ENCODE data around the gene CDH4. TPM values are rescaled to one million over a fixed set of nuclear protein-coding genes. Genes with fewer than 3 reads are reported as not detected.

Gene CDH4
- polyA plus RNA-seq, 3 donors, result 6.9 to 8.7 (median 7.9) TPM

DNA sequence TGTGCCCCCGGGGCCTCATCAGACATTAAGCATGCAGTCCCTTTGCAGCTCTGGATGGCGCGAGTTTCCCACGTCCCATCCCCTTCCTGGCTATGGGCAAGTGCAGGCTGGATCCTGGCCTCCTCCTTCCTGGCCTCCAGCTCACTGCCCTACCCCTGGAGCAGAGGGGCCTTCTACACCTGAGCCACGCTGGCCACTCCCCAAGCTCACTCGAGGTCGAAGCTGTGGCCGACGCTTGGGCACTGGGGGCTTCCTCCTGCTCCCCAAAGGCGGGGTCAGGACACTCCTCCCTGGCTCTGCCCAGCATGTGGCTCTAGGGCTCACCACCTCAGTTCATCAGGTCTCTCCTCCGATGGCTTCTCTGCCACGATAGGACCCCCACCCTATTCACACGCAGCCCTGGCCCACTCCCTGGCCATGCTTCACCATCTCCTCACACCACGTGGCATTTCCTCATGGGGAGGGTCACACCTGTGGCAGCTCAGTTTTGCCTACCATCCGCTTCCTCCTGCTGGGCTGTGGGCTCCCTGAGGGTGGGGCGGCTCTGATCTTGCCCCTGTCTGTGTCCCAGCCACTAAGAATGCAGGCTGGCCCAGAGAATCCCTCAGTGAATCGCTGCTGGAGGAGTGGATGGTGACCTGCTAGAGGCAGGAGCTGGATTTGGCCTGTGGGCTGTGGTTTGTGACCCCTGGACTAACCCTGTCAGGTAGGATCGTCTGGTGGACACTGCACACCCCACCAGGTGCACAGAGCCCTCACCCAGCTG is 532.9 kb downstream of the CDH4 start:
- no peak for DNase-seq (ENCODE audit: extremely low read depth in 1 of 11, low read depth in 9 of 11, low spot score in 4 of 11)

DNA sequence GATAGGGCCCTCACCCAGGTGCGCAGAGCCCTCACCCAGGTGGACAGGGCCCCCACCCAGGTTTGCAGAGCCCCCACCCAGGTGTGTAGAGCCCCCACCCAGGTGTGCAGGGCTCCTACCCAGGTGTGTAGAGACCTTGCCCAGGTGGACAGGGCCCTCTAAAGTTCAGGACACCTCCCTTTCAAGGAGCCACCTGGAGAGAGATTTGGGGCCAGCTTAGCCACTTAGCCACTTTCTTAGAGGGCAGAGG is 533.4 kb downstream of the CDH4 start:
- DNase-seq (ENCODE audit: extremely low read depth in 1 of 11, low read depth in 9 of 11, low spot score in 4 of 11), result no peak

DNA sequence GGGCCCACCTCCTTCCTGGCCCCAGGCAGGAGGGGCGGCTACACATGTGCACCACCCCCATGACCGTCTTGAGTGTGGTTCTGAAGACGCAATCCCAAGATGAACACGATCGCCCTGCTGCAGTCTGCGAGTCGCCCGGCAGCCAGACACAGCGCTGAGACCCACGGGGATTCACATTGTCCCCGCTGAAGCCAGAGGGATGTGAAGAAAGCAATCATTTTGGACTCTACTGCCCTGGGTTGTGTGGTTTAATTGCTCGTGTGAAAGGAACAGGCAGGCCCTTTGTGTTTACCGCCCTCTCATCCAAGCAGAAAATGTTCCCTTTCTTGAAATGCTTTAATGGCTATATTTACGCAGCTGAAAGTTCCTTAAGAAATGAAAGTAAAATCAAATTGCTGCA is 534.2 kb downstream of the CDH4 start:
- DNase-seq (ENCODE audit: extremely low read depth in 1 of 11, low read depth in 9 of 11, low spot score in 4 of 11), result no peak

DNA sequence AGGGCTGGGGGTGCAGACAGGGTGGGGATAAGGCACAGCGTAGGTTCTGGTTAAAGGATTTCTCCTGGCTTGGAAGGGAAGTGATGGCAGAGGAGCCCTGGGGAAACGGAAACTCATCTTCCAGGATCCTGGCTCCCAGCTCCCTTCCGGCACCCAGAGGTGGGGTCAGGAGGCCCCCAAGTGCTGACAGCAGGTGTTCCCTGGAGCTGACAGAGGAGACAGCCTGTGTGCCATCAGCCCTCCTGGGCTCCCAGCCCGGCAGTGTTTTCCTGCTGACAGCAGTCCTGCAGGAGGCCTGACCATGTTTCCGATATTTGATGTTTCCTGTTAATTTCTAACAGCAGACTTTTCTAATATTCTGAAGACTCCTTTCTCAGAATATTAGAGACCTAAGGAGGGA is 536.3 kb downstream of the CDH4 start:
- DNase-seq (ENCODE audit: extremely low read depth in 1 of 11, low read depth in 9 of 11, low spot score in 4 of 11), result no peak

DNA sequence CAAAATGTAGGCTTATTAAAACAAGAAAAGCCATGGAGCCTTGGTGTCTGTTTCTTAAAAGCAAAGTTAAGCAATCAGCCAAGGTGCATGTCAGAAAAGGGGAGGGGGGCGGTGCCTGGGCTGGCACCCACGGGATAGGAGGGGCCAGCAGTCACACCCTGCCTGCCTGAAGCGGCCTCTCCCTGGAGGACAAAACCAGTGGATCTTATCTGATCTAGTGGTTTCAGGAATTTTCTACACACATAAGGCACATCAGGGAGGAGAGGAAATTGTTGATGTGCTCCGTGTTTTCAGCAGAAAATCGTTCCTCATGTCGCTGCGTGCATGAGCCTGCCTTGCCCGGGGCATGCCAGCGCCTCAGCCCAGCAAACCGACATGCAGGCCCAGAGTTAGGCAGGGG is 537.3 kb downstream of the CDH4 start:
- DNase-seq (ENCODE audit: extremely low read depth in 1 of 11, low read depth in 9 of 11, low spot score in 4 of 11), result no peak

DNA sequence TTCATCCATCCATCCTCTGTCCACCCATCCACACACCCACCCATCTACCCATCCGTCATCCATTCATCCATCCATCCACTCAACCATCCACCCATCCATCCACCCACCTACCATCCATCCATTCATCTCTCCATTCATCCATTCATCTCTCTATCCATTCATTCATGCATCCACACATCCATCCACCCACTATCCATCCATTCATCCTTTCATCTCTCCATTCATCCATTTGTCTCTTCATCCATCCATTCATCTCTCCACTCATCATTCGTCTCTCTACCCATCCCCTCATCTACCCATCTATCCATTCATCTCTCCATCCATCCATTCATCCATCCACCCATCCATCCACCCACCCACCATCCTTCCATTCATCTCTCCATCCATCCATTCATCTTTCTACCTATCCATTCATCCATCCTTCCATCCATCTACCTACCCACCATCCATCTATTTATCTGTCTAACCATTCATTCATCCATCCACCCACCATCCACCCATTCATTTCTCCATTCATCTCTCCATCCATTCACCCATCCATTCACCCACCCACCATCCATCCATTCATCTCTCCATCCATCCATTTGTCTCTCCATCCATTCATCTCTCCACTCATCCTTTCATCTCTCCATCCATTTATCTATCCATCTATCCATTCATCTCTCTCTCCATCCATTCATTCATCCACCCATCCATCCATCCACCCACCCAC is 538.2 kb downstream of the CDH4 start:
- DNase-seq (ENCODE audit: extremely low read depth in 1 of 11, low read depth in 9 of 11, low spot score in 4 of 11), result no peak

DNA sequence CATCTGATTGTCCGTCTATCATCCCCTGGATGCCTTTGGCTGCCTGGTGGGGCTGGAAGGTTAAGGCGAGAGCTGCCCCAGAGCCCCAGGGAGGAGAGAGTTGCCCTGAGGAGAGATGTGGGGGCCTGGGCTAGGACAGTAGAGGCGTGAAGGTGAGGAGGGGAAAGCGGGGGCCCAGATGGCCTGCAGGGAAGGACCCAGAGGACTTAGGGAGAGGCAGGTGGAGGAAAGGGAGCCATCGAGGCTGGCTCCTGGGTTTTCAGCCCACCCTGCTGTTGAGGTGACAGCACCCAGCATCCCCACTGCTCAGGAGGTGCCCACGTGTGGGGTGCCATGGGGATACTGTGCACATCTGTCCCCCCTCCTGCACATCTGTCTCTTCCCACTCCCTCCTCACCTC is 539.9 kb downstream of the CDH4 start:
- no peak for DNase-seq (ENCODE audit: extremely low read depth in 1 of 11, low read depth in 9 of 11, low spot score in 4 of 11)

DNA sequence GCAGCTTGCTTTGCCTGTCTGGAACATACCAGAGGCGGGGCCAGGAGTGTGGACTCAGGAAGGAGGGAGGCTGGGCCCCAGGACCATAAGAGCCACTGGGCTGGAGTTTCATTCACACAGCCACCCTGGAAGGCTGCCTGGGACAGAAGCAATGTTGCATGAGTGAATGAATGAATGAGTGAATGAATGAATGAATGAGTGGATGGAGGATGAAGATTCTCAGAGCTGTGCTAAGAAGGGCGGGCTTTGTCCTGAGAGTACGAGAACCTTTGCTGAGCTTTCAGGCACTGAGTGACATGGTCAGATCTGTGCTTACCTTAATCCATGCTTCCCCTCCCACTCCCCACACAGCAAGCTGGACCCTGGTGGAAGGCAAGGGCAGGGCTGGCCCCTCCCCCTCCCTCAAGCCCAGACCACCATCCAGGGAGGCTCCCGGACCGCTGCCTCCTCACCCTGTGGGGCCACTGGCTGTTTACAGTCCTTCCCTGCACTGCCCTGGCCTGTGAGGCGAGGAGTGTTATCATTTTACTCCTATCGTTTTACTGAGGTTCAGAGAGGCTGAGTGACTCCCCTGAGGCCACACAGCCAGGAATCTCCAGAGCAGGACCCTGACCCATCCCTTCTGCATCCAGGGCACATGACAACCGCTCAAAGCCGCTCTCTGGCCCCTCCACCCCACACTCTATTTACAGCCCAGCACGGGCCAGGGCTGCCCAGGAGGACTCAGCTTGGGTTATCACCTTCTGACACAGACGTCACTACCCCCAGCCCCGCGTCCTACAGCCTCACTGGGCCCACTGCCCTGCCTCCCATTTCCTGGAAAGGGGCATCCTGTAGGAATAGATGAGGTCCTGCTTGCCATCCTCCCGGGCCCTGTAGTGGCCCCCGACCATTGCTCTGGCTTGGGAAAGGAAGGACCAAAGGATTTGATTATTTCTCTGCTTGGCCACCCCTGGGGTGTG is 543.9 kb downstream of the CDH4 start:
- DNase-seq (ENCODE audit: extremely low read depth in 1 of 11, low read depth in 9 of 11, low spot score in 4 of 11), result no peak

DNA sequence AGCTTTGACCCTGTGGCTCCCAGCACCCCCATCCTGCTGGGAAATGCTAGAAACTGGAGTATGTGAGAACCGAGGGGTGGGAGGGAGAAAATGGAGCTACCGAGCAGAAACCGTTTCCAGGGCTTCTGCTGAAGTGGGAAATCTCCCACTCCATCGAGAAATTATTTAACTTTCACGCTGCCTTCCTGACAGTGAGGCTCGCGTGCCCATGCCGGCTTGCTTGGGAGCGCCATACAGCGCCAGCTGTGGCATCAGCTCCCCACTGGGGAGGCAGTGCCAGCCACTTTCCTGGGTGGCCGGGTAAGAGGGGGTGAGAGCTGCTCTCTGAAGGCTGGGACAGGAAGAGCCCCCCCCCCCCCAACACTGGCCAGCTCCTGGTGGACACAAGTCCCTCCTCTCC is 544.7 kb downstream of the CDH4 start:
- DNase-seq (ENCODE audit: extremely low read depth in 1 of 11, low read depth in 9 of 11, low spot score in 4 of 11), result no peak

DNA sequence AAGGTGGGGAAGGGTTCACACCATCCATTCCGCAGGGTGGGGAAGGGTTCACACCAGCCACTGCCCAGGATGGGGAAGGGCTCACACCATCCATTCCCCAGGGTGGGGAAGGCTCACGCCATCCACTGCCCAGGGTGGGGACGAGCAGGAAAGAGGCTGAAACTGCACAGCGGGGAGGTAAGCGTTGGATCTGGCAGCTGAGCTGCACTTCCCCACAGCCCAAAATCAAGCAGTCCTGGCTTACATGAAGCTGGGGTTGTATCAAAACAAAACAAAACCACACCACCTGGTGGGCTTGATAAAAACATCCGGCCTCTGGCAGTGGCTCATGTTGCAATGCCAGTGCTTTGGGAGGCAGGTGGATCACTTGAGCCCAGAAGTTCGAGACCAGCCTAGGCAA is 545.1 kb downstream of the CDH4 start:
- no peak for DNase-seq (ENCODE audit: extremely low read depth in 1 of 11, low read depth in 9 of 11, low spot score in 4 of 11)

DNA sequence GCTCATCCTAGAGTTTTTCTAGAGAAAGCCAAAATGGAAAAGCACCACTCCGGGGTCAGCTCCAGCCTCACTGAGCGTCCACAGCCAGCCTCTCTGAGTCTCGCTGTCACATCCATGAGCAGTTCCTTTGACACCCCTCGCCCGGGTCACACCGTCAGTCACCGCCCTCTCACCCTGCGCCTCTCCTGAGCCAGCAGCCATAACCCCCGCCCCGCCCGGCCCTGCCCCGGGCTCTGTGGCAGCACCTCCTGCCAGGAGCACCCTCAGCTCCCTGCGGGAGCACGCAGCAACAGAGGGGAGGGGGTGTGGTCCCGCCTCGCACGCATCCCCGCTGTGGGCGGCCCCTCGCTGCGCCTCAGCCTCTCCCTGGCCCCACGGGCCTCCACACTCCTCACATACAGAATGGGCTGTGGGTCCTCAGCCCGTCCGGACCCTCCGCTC is 545.9 kb downstream of the CDH4 start:
- DNase-seq (ENCODE audit: extremely low read depth in 1 of 11, low read depth in 9 of 11, low spot score in 4 of 11), result no peak

DNA sequence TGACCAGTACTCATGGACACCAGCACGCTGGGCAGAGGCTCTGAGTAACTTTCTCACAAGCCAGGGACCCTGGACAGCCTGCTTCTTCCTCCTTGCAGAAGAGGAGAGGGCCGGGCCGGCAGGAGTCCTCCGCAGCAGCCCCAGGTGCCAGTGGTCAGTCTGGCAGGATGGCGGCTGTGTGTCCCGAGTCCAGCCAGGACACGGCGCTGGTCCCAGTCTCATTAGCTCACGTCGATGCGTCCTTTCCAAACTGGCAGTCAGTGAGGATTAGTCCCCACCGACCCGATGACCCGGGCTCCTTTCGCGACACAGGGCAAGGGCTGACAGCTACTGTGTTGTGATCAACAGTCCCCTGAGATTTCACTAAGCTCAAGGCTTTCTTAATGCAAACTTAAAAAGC is 546.6 kb downstream of the CDH4 start:
- no peak for DNase-seq (ENCODE audit: extremely low read depth in 1 of 11, low read depth in 9 of 11, low spot score in 4 of 11)

DNA sequence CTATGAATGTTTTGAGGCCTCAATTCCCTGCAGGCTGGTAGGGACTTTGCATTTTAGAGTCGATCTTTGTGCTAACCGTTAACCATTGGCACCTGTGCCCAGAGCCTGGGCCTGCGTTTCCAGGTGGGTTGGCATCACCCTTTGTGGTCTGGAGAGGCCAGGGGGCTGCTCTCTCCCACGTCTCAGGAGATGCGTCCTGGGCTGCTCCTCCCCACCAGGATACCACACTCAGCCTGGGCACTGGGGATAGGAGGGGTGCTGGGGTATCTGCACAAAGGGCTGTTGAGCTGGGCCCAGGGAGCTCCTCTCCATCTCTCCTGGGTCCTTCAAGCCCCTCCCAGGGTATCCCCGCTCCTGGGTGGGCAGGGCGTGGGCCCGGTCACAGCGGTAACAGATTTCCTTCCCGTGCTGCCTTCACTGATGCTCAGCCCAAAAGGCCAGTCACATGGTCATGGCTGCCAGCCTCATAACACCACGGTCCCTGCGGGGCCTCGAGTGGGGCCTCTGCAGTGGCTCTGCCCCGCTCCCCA is 547.4 kb downstream of the CDH4 start:
- DNase-seq (ENCODE audit: extremely low read depth in 1 of 11, low read depth in 9 of 11, low spot score in 4 of 11), result no peak

DNA sequence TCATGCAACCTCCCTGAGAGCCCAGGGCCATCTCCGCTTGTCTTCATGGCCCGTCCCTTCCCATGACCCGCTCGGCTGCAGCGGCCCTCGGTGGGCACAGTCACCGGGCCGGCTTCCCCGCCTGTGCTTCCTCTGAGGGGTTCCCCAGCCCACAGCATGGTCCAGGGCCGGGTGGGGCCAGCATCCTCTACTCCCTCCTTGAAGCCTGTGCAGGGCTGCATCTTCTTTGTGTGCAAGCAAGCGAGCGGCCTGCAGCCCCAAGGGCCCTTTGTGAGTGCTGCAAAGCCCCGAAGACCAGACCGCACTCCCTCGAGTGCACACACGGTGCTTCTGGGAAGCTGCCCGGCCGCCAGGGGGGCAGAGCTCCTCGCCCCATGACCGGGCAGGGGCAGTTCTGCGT is 547.9 kb downstream of the CDH4 start:
- DNase-seq (ENCODE audit: extremely low read depth in 1 of 11, low read depth in 9 of 11, low spot score in 4 of 11), result no peak

DNA sequence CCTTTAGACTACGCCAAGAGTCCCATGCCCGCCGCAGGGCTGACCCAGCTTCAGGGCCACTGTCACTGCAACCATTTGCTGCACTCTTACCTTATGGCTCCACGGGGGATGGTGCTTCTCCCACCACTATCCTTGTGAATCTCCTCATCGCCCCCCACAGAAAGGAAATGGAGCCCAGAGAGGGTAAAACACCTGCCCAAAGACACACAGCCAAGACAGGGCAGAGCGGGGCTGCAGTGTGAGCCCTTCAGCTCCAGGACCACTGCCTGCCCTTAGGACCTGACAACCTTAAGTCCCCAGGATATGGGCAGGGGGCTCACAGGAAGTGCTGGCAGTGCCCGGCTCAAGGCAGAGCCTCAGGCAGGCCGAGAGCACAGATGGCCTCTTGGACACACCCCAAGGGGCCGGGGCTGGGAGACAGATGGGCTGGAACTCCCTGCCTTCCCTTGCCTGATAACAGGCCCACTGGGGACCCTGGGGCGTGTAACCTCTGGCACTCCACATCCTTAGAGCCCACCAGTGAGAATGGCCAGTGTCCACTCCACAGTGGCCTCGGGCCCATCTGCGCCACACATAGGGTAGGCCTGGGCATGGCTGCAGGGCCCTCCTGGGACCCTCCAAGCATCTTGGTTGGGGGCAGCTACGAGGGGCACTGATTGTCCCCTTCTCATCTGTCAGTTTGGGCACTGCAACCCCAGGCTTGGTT is 548.5 kb downstream of the CDH4 start:
- DNase-seq (ENCODE audit: extremely low read depth in 1 of 11, low read depth in 9 of 11, low spot score in 4 of 11), result no peak

DNA sequence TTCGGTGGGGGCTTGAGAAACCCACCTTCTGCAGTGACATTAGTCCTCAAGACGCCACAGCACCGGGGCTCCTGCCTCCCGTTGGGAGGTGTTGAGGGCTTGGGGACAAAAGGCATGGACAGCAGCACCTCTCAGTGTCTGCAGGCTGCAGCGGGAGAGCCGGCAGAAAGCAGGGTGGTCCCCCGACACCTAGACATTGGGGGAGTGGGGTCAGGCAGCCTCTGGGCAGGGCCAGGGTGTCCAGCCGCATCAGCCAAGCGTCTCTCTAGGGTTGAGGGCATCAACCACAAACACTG is 549.0 kb downstream of the CDH4 start:
- no peak for DNase-seq (ENCODE audit: extremely low read depth in 1 of 11, low read depth in 9 of 11, low spot score in 4 of 11)

DNA sequence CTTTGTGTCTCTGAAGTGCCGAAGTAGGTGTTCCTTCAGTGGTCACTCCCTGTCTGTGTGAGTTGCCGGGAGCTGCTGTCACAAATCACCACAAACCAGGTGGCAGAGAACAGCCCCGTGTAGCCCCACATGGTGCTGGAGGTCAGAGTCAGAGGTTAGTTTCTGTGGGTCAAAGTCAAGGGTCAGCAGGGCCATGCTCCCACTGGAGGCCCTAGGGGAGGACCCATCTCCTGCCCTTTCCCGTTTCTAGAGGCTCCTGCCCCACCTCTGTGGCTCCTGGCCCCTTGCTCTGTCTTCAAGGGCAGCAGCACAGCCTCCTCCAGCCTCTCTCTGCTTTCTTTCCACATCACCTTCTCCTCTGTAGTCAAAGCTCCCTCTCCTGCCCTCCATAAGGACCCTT is 549.4 kb downstream of the CDH4 start:
- DNase-seq (ENCODE audit: extremely low read depth in 1 of 11, low read depth in 9 of 11, low spot score in 4 of 11), result no peak

DNA sequence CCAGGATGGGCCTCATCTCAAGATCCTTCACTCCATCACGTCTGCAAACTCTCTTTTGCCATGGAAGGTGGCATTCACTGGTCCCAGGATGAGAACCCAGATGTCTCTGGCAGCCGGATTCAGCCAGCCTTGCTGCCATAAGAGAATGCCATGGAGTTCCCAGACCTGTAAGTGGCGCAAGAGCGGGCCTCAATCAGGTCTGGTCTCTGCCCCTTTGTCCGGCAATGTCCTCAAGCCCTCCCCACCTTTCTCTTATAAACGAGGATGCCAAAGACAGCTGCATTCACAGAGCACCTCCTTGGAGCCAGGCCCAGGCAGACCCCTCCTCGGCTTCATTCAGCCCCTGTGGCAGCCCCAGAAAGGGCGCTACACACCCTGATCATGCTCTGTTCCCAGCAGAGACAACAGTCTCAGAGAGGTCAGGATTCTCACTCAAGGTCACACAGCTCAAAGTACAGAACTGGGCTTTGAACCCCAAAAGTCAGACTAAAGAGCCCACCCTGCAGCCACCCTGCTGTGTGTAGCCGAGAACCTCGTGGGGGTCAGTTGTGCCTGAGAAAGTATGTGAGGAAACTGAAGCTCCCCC is 549.9 kb downstream of the CDH4 start:
- DNase-seq (ENCODE audit: extremely low read depth in 1 of 11, low read depth in 9 of 11, low spot score in 4 of 11), result no peak

DNA sequence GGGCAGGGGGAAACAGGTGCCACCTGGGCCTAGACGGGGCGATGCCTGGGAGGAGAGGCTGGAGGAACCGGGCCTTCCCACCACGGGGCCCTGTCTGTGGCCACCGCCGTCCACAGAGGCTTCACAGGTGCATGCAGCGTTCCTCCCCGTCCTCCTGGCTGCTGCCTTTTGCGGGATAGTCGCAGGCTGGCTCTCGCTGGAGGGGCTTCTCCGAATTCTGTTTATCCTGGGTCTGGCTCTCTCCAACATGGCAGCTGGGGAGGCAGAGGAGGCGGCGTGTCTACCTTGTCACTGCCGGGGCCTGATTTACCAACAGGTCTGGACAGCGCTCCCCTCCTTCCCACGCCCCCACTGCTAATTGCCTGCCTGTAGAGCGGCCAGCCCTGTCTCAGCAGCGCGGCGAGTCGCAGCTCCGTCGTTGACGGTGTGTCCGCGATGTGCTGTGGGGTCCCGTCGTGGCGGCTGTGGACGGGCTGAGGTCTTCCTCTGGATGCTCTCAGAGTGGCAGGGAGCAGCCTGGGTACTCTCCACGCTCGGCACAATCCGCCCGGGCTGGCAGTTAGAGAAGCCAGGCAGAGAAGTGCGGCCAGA is 550.8 kb downstream of the CDH4 start:
- DNase-seq (ENCODE audit: extremely low read depth in 1 of 11, low read depth in 9 of 11, low spot score in 4 of 11), result no peak

Data from renal cortex interstitium (tissue), 11 donors.